GM19025 (cell line): Measurements from ENCODE around the gene HOOK1.
A peak's percentile ranks its signal among the peaks of the same experiment; 100 is the strongest.
"Not testable (repeated sequence)": the region's sequence is repeated elsewhere in the genome, so short reads cannot be mapped to it uniquely, and the experiment has no call there.

Experiments
- ATAC-seq: cut with Tn5 transposase; IDR thresholded peaks from one replicate; pipeline ENCODE4 v1.9.1; 2021; ENCODE audit warnings: mild to moderate bottlenecking, low read depth, moderate library complexity; ENCODE audit not compliant: unreplicated experiment

HOOK1 gene

DNA sequence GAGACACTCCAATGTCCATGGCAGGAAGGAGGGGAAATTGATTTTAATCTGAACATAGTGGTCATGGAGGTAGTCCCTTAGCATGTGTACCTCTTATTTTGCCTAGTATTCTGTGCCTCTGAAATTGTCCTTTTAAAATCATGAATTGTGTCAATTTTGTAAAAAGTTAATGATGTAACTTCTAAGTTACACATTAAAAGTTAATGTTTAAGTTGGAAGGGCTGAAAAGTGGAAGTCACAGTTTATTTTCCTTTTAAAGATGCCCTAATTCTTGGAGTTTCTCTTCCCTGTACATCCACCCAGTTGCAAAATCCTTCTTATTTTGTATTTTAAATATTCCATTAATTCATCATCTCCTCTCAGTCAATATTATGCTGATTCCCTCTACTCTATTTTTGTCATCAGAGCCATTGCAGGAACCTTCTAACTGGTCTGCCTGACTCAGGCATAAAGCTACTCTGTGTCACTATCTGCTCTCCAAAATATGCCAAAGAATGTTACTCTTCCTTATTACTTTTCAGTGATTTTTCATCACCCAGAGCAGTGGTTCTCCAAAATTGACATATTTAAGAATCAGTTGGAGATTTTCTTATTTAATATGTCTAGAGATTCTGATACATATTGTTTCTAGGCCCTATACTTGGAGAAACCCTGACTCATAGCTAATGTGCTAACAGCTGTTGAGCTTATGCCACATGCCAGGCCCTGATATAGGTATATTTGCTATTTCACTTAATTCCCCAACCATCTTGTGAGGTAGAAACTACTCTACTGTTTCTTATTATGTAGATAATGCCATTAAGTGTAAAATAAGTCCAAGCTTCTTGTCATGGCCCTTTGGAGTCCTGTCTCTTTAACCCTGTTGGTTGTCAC lies 5.1 kb downstream of the HOOK1 start:
- peak; percentile 58 for ATAC-seq

DNA sequence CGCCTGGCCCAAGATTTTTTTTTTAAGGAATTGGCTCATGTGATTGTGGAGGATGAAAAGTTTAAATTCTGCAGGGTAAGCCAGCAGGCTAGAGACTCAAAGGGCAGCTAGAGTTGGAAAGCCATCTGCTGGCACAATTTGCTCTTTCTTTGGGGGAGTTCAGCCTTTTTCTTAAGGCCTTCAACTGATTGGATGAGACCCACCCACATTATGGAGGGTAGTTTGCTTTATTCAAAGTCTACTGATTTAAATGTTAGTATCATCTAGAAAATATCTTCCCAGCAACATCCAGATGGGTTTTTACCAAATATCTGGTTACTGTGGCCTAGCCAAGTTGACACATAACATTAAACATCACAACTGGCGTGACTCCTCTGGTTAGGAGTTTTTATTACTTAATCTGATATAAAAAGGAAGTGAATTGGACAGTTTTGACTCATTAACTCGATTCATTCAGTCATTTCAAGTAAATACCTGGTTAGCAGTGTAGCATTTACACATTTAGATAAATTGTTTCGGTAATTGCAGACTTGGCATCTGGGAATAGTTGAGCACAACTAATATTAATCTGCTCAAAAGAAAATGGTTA lies 12.4 kb downstream of the HOOK1 start:
- ATAC-seq: no peak

DNA sequence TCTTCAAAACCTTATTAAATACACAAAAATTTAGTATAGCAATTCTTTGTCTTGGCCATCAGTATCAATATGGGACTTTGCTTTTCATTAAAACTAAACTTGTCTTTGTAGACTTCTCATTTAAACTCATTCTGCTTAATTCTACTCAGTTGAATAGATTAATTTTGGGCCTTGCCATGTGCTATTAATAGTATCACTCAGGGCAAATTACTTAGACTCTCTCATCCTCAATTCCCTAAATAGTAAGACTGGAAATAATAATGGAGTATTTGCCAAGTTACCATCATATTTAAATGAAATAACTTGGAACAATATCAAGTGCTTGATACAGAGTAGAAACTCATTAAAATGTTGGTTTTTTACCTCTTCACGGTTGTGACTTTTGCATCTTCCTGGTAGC lies 13.4 kb downstream of the HOOK1 start:
- ATAC-seq: no peak

DNA sequence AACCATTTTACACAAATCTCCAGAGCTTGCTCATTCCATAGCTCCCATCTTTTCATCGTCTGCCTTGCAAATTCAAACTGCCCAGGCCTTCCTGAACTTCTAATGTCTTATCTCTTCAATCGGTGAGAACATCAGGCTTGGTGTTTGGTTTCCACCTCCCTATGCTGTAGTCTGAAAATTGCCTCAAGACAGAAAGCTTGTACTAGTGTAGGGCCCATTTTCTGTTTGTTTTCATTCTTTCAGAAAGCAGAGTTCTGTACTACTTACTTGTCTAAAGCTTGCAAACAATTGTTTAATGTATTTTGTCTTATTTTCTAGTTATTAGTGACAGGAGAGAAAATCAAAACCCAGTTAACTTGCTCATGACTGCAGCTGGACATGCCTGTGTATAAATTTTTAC lies 16.8 kb downstream of the HOOK1 start:
- ATAC-seq: no peak

GRCh38 chr1:59833022-59833421 lies 18.3 kb downstream of the HOOK1 start:
- no peak for ATAC-seq

DNA sequence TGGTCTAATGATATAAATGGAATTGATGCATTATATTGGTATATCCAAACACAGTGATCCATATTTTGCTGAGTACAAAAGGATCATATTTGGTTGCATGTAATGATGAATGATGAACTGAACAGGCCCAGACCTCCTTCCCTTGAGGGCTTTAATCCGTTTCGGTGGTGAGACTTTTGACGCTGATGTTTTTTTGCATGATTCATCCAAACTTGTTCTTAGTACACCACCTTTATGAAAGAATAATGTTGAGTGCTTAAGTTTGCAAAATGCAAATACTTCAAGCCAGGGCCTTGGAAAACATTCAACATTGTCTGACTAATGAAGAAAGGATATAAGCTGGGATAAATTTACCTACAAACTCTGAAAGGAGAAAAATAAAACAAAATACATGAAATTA lies 19.2 kb downstream of the HOOK1 start:
- no peak for ATAC-seq

- not testable (repeated sequence) for ATAC-seq
Observed at GRCh38 chr1:59837857-59838256, 23.1 kb downstream of the HOOK1 start.

DNA sequence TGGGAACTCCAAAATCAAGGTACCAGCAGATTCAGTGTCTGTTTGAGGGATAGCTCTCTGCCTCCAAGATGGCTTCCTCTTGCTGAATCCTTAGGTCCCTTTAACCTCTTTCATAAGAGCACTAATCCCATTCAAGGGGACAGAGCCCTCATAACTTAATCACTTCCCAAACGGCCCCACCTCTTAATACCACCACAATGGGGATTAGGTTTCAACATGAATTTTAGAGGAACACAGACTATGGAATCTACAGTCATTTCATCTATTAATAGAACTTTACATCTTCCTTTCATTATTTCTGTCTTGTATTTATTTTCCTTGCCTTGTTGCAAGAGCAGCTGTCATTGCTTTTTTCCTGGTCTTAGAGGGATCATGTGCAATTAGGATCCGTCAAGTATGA lies 30.3 kb downstream of the HOOK1 start:
- ATAC-seq: no peak

- no peak for ATAC-seq
Observed at GRCh38 chr1:59846209-59846894, 31.6 kb downstream of the HOOK1 start.

- ATAC-seq: no peak
Observed at GRCh38 chr1:59846895-59847282, 32.1 kb downstream of the HOOK1 start.

- no peak for ATAC-seq
Observed at GRCh38 chr1:59852117-59852516, 37.4 kb downstream of the HOOK1 start.

DNA sequence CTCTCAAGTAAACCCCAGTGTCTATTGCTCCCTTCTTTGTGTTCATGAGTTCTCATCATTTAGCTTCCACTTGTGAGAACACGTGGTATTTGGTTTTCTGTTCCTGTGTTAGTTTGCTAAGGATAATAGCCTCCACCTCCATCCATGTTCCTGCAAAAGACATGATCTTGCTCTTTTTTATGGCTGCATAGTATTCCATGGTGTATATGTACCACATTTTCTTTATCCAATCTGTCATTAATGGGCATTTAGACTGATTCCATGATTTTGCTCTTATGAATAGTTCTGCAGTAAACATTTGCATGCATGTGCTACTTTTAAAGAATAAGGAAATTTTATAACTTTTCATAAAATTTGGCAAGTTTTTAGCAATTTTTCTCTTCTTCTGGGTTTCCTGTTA lies 40.5 kb downstream of the HOOK1 start:
- ATAC-seq: not testable (repeated sequence)

DNA sequence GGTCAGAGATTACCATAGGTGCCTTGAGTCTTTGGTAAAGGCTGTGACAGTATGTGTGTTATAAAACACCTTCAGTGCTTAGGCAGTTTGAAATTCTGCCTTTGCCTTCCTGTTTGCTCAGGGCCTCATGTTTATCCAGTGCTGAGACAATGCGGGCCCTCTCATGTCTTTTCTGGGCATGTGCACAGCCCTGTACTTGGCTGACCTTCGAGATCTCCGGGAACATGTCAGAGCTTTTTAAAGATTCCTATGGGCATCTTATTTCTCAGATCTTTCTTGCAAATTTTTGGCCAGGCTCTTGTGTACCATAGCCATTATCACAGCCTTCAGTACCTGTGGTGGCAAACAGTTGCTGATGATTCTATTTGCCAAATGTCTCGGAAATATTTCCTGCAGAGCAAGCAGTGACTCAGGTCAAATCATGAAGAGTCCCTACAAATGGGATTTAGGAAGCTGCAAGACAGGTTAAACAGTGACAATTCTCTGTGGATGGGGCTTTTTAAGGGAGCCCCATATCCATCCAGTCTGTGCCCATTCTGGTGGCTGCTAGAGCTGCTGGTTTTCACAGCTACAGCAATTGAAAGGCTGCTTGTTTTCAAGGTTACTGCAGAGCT lies 42.1 kb downstream of the HOOK1 start:
- no peak for ATAC-seq

- no peak for ATAC-seq
Observed at GRCh38 chr1:59857679-59858354, 43.1 kb downstream of the HOOK1 start.

DNA sequence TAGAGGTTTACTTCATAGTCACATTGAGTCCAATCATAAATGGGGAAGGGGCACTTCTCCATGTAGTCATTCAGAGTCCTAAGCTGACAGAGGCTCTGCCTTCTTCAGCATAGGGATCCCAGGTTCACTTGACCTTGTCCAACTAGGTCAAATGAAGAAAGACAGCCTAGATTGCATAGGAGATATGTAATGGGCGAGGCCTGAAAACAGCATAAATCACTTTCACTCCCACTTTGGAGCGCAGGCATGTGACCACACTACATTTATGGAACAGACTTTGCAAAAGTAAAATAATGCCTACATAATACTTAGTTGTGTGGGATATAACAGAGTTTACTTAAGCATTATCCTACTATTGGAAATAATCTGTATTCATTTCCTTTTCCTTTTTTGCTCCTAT lies 51.7 kb downstream of the HOOK1 start:
- ATAC-seq: no peak

DNA sequence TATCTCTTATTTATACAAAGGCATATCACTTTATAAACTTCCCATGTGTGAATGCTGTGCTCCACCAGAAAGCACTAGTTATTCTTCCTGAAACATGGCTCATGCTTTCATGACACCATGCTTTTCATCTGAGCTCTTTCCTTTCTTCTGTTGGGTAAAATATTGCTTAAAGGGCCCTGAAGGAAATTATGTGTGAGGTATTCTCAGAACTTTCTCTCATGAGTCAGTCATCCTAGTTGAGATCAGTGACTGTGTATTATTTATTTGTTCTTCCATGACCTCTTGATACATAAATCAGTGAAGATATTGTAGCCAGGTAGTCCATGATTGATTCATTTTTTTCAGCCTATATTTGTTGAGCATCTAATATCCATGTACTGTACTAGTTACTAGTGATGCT lies 57.0 kb downstream of the HOOK1 start:
- ATAC-seq: no peak

- no peak for ATAC-seq
Observed at GRCh38 chr1:59877108-59877682, 62.4 kb downstream of the HOOK1 start.

- ATAC-seq: no peak
Observed at GRCh38 chr1:59878370-59878769, 63.6 kb downstream of the HOOK1 start.

DNA sequence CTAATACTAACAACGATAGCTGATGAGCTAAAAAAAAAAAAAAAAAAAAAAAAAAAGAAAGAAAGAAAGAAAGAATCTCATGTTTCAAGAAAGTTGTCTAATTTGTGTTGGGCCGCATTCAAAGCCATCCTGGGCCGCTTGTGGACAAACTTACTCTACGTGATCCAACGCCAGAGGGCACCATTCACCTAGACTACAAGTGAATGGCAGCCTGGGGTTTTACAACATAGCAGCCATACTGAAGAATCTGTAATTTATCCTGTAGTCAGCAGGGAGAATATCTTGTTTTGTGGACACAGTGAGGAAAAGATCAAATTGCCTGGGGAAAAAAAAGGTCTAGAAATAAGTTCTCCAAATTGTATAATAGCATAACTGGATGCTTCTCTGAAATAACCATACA lies 64.8 kb downstream of the HOOK1 start:
- no peak for ATAC-seq

DNA sequence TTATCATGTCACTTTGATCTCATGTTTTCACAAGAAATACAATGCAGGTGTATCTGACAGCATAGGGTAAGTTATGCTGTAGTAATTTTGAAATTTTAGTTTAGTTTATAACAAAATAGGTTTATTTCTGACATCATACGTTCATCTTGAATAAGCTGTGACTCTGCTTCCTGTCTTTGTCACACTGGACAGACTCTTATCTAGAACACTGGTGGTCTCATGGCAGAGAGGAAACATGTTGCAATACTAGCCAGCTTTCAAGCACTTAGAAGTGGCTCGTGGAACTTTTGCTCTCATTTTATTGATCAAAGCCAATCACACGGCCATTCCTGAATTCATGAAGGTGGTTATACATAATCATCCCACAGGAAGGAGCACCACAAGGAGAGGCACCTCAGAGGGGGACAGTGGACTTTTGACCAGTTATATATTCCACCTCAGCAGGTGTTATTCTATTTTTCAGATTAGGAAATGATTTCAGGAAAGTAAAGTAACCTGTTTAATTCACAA lies 65.3 kb downstream of the HOOK1 start:
- ATAC-seq: no peak
